IMR-90 (cell line): ENCODE results near the gene FBXO34. TPM values are rescaled to one million over a fixed set of nuclear protein-coding genes. Genes with fewer than 3 reads are reported as not detected.

Experiments
- ATAC-seq: fragments of 200-7000 bp; cut with Tn5 transposase; 2 replicates; pipeline ENCODE4 v1.9.1; 2020; ENCODE audit warnings: low read depth, mild to moderate bottlenecking, moderate library complexity
- BruUV-seq: library from RNA; stranded (reverse); fragments of 400-500 nt; replicated peaks from 2 replicates; lab custom pipeline; 2021; lab: Mats Ljungman, UMichigan
- CTCF ChIA-PET: fragments of 300-600 bp; formaldehyde crosslinking; extraction: SDS; loops from one replicate; lab custom pipeline; 2021; ENCODE audit warnings: antibody characterized with exemption; lab: Yijun Ruan, JAX
- POLR2A ChIA-PET: fragments of 300-600 bp; sonication (Branson Sonifier 250); formaldehyde crosslinking; loops from one replicate; lab custom pipeline; 2022; ENCODE audit warnings: antibody characterized with exemption; ENCODE audit not compliant: unreplicated experiment; lab: Charles Lee
- DNase-seq: peaks from one replicate; pipeline ENCODE4 v3.0.0; 2013
- H2AFZ ChIP-seq: replicated peaks from 2 replicates; pipeline ENCODE3; 2013; ENCODE audit warnings: low read length, mild to moderate bottlenecking; ENCODE audit not compliant: poor library complexity
- H2AK5ac ChIP-seq: 2 replicates; pipeline ENCODE4 v1.6.1; 2013; ENCODE audit warnings: low read depth, low read length, inconsistent platforms
- H2AK9ac ChIP-seq: replicated peaks from 2 replicates; pipeline ENCODE3; 2013; ENCODE audit warnings: mild to moderate bottlenecking, low read depth, low read length, moderate library complexity; ENCODE audit not compliant: poor library complexity
- H2BK120ac ChIP-seq: 2 replicates; pipeline ENCODE4 v1.6.1; 2013; ENCODE audit warnings: low read depth, low read length, inconsistent platforms
- H2BK15ac ChIP-seq: 3 replicates; pipeline ENCODE4 v1.6.1; 2013; ENCODE audit warnings: low read depth, low read length, inconsistent platforms
- H2BK20ac ChIP-seq: 2 replicates; pipeline ENCODE4 v1.6.1; 2013; ENCODE audit warnings: low read depth, mild to moderate bottlenecking, inconsistent platforms, low read length, moderate library complexity
- H2BK5ac ChIP-seq: 2 replicates; pipeline ENCODE4 v1.6.1; 2013; ENCODE audit warnings: mild to moderate bottlenecking, low read depth, low read length, inconsistent platforms; ENCODE audit not compliant: poor library complexity, severe bottlenecking
- H3K14ac ChIP-seq: replicated peaks from 2 replicates; pipeline ENCODE4 v1.6.1; 2013; ENCODE audit warnings: low read depth, low read length, inconsistent platforms
- H3K18ac ChIP-seq: 2 replicates; pipeline ENCODE4 v1.6.1; 2013; ENCODE audit warnings: low read depth, low read length, control low read depth
- H3K23ac ChIP-seq: 2 replicates; pipeline ENCODE4 v1.6.1; 2013; ENCODE audit warnings: low read depth, low read length, inconsistent platforms
- H3K27ac ChIP-seq: 2 replicates; pipeline ENCODE4 v1.5.1; 2013; ENCODE audit warnings: mild to moderate bottlenecking, control low read depth, low read length; ENCODE audit not compliant: insufficient read depth
- H3K27me3 ChIP-seq: 2 replicates; pipeline ENCODE4 v1.6.1; 2013; ENCODE audit warnings: low read length; ENCODE audit not compliant: control insufficient read depth, insufficient read depth
- H3K36me3 ChIP-seq: 2 replicates; pipeline ENCODE4 v1.6.1; 2013; ENCODE audit warnings: low read length, mixed read lengths; ENCODE audit not compliant: control insufficient read depth, insufficient read depth
- H3K4ac ChIP-seq: 2 replicates; pipeline ENCODE4 v1.6.1; 2013; ENCODE audit warnings: low read depth, low read length, inconsistent platforms
- H3K4me1 ChIP-seq: 2 replicates; pipeline ENCODE4 v1.6.1; 2013; ENCODE audit warnings: low read length, mixed read lengths; ENCODE audit not compliant: control insufficient read depth, insufficient read depth
- H3K4me2 ChIP-seq: 2 replicates; pipeline ENCODE4 v1.6.1; 2013; ENCODE audit warnings: low read depth, mild to moderate bottlenecking, control low read depth, low read length, moderate library complexity
- H3K4me3 ChIP-seq: 2 replicates; pipeline ENCODE4 v1.5.1; 2013; ENCODE audit warnings: low read depth, mild to moderate bottlenecking, control low read depth, low read length, moderate library complexity; ENCODE audit not compliant: insufficient read depth
- H3K56ac ChIP-seq: 2 replicates; pipeline ENCODE4 v1.6.1; 2013; ENCODE audit warnings: low read length, inconsistent platforms; ENCODE audit not compliant: insufficient read depth; ENCODE audit errors: extremely low read depth
- H3K79me1 ChIP-seq, 2 experiments: 2 replicates each; pipeline ENCODE4 v1.6.1; 2013; ENCODE audit warnings: low read length in 2 of 2, inconsistent platforms in 1 of 2, low read depth in 1 of 2
- H3K9ac ChIP-seq: 2 replicates; pipeline ENCODE4 v1.6.1; 2013; ENCODE audit warnings: low read depth, low read length, control low read depth
- H3K9me1 ChIP-seq: 2 replicates; pipeline ENCODE4 v1.6.1; 2013; ENCODE audit warnings: low read length, inconsistent platforms; ENCODE audit not compliant: insufficient read depth
- H3K9me3 ChIP-seq: 2 replicates; pipeline ENCODE4 v1.6.1; 2013; ENCODE audit warnings: low read length; ENCODE audit not compliant: control insufficient read depth, insufficient read depth
- H4K20me1 ChIP-seq: 2 replicates; pipeline ENCODE4 v1.6.1; 2013; ENCODE audit warnings: low read length, inconsistent platforms; ENCODE audit not compliant: insufficient read depth
- H4K5ac ChIP-seq: 2 replicates; pipeline ENCODE4 v1.6.1; 2013; ENCODE audit warnings: mild to moderate bottlenecking, low read depth, low read length, control low read depth
- H4K8ac ChIP-seq, 2 experiments: 2 replicates each; pipeline ENCODE4 v1.6.1; 2013; ENCODE audit warnings: low read depth in 2 of 2, low read length in 2 of 2, control low read depth in 1 of 2, inconsistent platforms in 1 of 2
- H4K91ac ChIP-seq: 2 replicates; pipeline ENCODE4 v1.6.1; 2013; ENCODE audit warnings: low read depth, low read length, inconsistent platforms; ENCODE audit not compliant: insufficient read depth
- NFE2L2 ChIP-seq: fragments of 150-350 bp; IDR thresholded peaks from 2 replicates; pipeline ENCODE4 v1.6.1; 2016; ENCODE audit warnings: low read depth, mild to moderate bottlenecking, low read length
- WGBS, 2 experiments: methylation state at CpG; one replicate each; pipeline versions ENCODE4 v1.1.5 to v1.1.7; 2013; ENCODE audit warnings: missing lambda C conversion rate in 2 of 2; ENCODE audit not compliant: insufficient read length in 1 of 2; ENCODE audit errors: extremely low coverage in 2 of 2; 5-methylcytosine and 5-hydroxymethylcytosine counted together
- dilution Hi-C: fragments of 300-500 bp; cut with HindIII; formaldehyde crosslinking; loops from one replicate; pipeline ENCODE4 v1.14.3; 2018; ENCODE audit warnings: low sequenced_read_pairs; ENCODE audit not compliant: unreplicated experiment
- in situ Hi-C: fragments of 300-500 bp; cut with MboI; formaldehyde crosslinking; loops from 3 replicates; pipeline ENCODE4 v1.14.3; 2019; ENCODE audit warnings: low sequenced_read_pairs, inconsistent platforms, mixed read lengths
- intact Hi-C: fragments of 100-400 bp; cut with micrococcal nuclease; formaldehyde crosslinking; loops from 2 replicates; pipeline ENCODE4 v1.10.0; 2022
- polyA plus RNA-seq, 3 experiments: library from polyadenylated mRNA; depleted of rRNA; stranded (reverse); fragments of >200 nt; gene quantifications; 2 replicates each; pipeline ENCODE4 v1.2.3, GENCODE V29; 2012; ENCODE audit warnings: low replicate concordance in 1 of 3
- total RNA-seq: library from RNA; depleted of rRNA; stranded (reverse); fragments of >200 nt; gene quantifications from 2 replicates; pipeline ENCODE4 v1.2.3, GENCODE V29; 2012

FBXO34 gene
- total and polyA plus RNA-seq, 2 of the 4 experiments (the other 2 are of a cell fraction), result 15.4 to 35.1 TPM

- Histone ChIP-seq H3K9ac (no peak overlapping the region), H3K56ac (no peak overlapping the region), H3K9me1 (peaks cover 5% of the 10 kb centered on the region; the same call in 1 of the 2 replicates), H2AK5ac (no peak overlapping the region), H3K4me2 (no peak overlapping the region), H4K20me1 (peaks cover 1% of the 10 kb centered on the region; the same call in 1 of the 2 replicates), H3K4ac (no peak overlapping the region), H2BK15ac (no peak overlapping the region), H3K27ac (no peak overlapping the region), H4K8ac (no peak overlapping the region), H3K9me3 (no peaks in the 10 kb centered on the region), H3K27me3 (no peaks in the 10 kb centered on the region), H4K91ac (no peak overlapping the region), H2AK9ac (no peak overlapping the region), H4K5ac (no peak overlapping the region), H2BK5ac (no peak overlapping the region), H3K4me3 (no peak overlapping the region), H3K4me1 (peaks cover 5% of the 10 kb centered on the region), H3K18ac (no peak overlapping the region), H3K36me3 (peaks cover 21% of the 10 kb centered on the region), H2BK120ac (no peak overlapping the region), H3K23ac (no peak overlapping the region), H3K79me1 (peaks cover 16 to 38% of the 10 kb centered on the region in 2 experiments), H2BK20ac (no peak overlapping the region), H2AFZ (no peak overlapping the region), H3K14ac (no peak overlapping the region)
- no peak for DNase-seq
- ATAC-seq, result no peak
- CTCF ChIA-PET, result interaction anchor here (1.0 to 2.4 kb wide), 2 partner anchors 22 to 85 kb away, joined by 3 to 5 read pairs; no protein-coding TSS in a partner anchor
- TF ChIP-seq NFE2L2, result no peak
- 87% methylated on average over 3 of the region's 6 CpGs; no CpG with 5 or more reads in 1 of the 2 experiments for WGBS, 2 experiments
- BruUV-seq, result no TSS peak
- in situ Hi-C loops (no loop called here), intact Hi-C loops (no loop called here), dilution Hi-C loops (no loop called here)
- POLR2A ChIA-PET, result no interaction called here
These were observed 84.7 kb downstream of the FBXO34 start for GRCh38 chr14:55355922-55356321.
